ENCODE results near the gene IRF1.
A peak's percentile ranks its signal among the peaks of the same experiment; 100 is the strongest.

The IRF1 gene

GRCh38 chr5:132473019-132473531 is 17.5 kb downstream of the IRF1 start:
- DNase-seq = peak; percentile 94

- DNase-seq = no peak
These were observed 18.1 kb downstream of the IRF1 start for GRCh38 chr5:132472431-132472830.

- DNase-seq = no peak
These were observed 18.6 kb downstream of the IRF1 start for GRCh38 chr5:132471944-132472343.

- peak; percentile 43 for DNase-seq
These were observed 19.2 kb downstream of the IRF1 start for GRCh38 chr5:132471151-132471907.

GRCh38 chr5:132470596-132470995 is 20.0 kb downstream of the IRF1 start:
- no peak for DNase-seq

GRCh38 chr5:132470010-132470392 is 20.6 kb downstream of the IRF1 start:
- no peak for DNase-seq

GRCh38 chr5:132469380-132470009 is 21.1 kb downstream of the IRF1 start:
- DNase-seq = no peak

GRCh38 chr5:132468656-132469379 is 21.8 kb downstream of the IRF1 start:
- DNase-seq = no peak

GRCh38 chr5:132467287-132467984 is 23.1 kb downstream of the IRF1 start:
- no peak for DNase-seq

GRCh38 chr5:132466433-132467286 is 23.9 kb downstream of the IRF1 start:
- peak; percentile 86 for DNase-seq

- no peak for DNase-seq
These were observed 25.4 kb downstream of the IRF1 start for GRCh38 chr5:132465059-132465707.

- peak; percentile 47 for DNase-seq
These were observed 26.2 kb downstream of the IRF1 start for GRCh38 chr5:132464156-132464939.

GRCh38 chr5:132463811-132464155 is 26.8 kb downstream of the IRF1 start:
- no peak for DNase-seq

- DNase-seq = no peak
These were observed 27.5 kb downstream of the IRF1 start for GRCh38 chr5:132462856-132463745.

- DNase-seq = no peak
These were observed 28.2 kb downstream of the IRF1 start for GRCh38 chr5:132462333-132462732.

GRCh38 chr5:132461569-132462070 is 29.0 kb downstream of the IRF1 start:
- DNase-seq = no peak

- no peak for DNase-seq
These were observed 29.6 kb downstream of the IRF1 start for GRCh38 chr5:132460846-132461568.

- peak; percentile 38 for DNase-seq
These were observed 30.4 kb downstream of the IRF1 start for GRCh38 chr5:132459983-132460838.
